ENCODE results near the gene TEX12. TPM values are rescaled to one million over a fixed set of nuclear protein-coding genes. Genes with fewer than 3 reads are reported as not detected.

Gene TEX12
- total and polyA plus RNA-seq, 9 of the 15 experiments (the other 6 are each of a cell fraction or from before 2014, with no cell fraction given) = 0.10 to 2.3 (median 0.67) TPM; not detected in 1

GRCh38 chr11:112179601-112180000 is 12.4 kb downstream of the TEX12 start (continued):
- TF ChIP-seq THRA (IDR thresholded peaks at IDR 0.05) (no peak), POLR2AphosphoS5 (IDR thresholded peaks at IDR 0.05; ENCODE audit: control insufficient read depth, insufficient read depth, low read depth, low read length) (no peak), FOXA1 (IDR thresholded peaks at IDR 0.05; ENCODE audit: borderline replicate concordance) (no peak)

- no peak overlapping the region for H3K9ac ChIP-seq (ENCODE audit: insufficient read depth in 1 of 2, low read depth in 2 of 2, low read length in 2 of 2)
- intact Hi-C loops (cut with micrococcal nuclease) = no loop called here
- no peaks in the 10 kb centered on the region for H4K20me1 ChIP-seq (replicated peaks; ENCODE audit: control insufficient read depth, insufficient read depth, low read length)
- no TSS peak for BruUV-seq (replicated peaks)
- no peaks in the 10 kb centered on the region for H3K9me3 ChIP-seq (replicated peaks; ENCODE audit: control insufficient read depth, insufficient read depth, low read depth, low read length)
- no peak for FAIRE-seq
- no peak for DNase-seq (ENCODE audit: extremely low read depth in 1 of 4, low spot score in 3 of 4)
- in situ Hi-C loops (cut with MboI) = no loop called here
- no peak overlapping the region for H2AFZ ChIP-seq (ENCODE audit: low read depth, low read length)
- TF ChIP-seq ZNF764 (CRISPR knock-in tag; IDR thresholded peaks at IDR 0.05; ENCODE audit: low read depth) (no peak), PHF20 (IDR thresholded peaks at IDR 0.05; ENCODE audit: partially characterized antibody) (no peak), SMARCE1 (IDR thresholded peaks at IDR 0.05) (no peak), ATF7 (IDR thresholded peaks at IDR 0.05) (no peak), ARID3A (IDR thresholded peaks at IDR 0.05; ENCODE audit: borderline replicate concordance, low read depth, low read length) (no peak), UBTF (IDR thresholded peaks at IDR 0.05; ENCODE audit: borderline replicate concordance in 1 of 2, low read depth in 2 of 2, low read length in 2 of 2) (no peak), ZFP36 (IDR thresholded peaks at IDR 0.05; ENCODE audit: low read depth, low read length, partially characterized antibody) (no peak)
- ATAC-seq = no peak
- ChIA-PET CTCF (ENCODE audit: low intra/inter-chr PET ratio) (no interaction called here), POLR2A (no interaction called here)
- H3K27me3 ChIP-seq (ENCODE audit: control insufficient read depth in 2 of 2, insufficient read depth in 2 of 2, low read length in 2 of 2) = peaks cover 0 to 7% of the 10 kb centered on the region in 2 experiments; a peak in 2 of 5 replicates
- no peaks in the 10 kb centered on the region for H3K4me1 ChIP-seq (replicated peaks in 1 of 2; ENCODE audit: control insufficient read depth in 2 of 2, insufficient read depth in 2 of 2, low read length in 2 of 2)
- H3K4me2 ChIP-seq (ENCODE audit: insufficient read depth, low read length) = no peak overlapping the region
- H3K4me3 ChIP-seq = no peak overlapping the region
- no peaks in the 10 kb centered on the region for H3K36me3 ChIP-seq (ENCODE audit: control insufficient read depth, insufficient read depth, low read length)
- H3K79me2 ChIP-seq (ENCODE audit: control insufficient read depth, insufficient read depth, low read length) = no peaks in the 10 kb centered on the region
- 0% methylated on average over 1 of the region's 1 CpG for WGBS (ENCODE audit: insufficient coverage, low coverage, missing lambda C conversion rate)
- no peaks in the 10 kb centered on the region for H3K9me1 ChIP-seq (ENCODE audit: control insufficient read depth, insufficient read depth, low read length)
- no peak overlapping the region for H3K27ac ChIP-seq (ENCODE audit: extremely low read depth, low read depth, low read length)
Observed at GRCh38 chr11:112182867-112183266, 15.7 kb downstream of the TEX12 start.

All from K562 (cell line).